ENCODE data around the gene PPM1L. TPM values are rescaled to one million over a fixed set of nuclear protein-coding genes. Genes with fewer than 3 reads are reported as not detected.

Gene PPM1L
- polyA plus RNA-seq, 1 donor (not counting 4 experiments of a cell fraction or from before 2014, with no cell fraction given) = 0.58 TPM

- Histone ChIP-seq H3K9ac (ENCODE audit: control insufficient read depth, extremely low read depth, insufficient read depth, low read length) (no peak overlapping the region), H3K79me2 (ENCODE audit: control insufficient read depth, insufficient read depth, low read length) (no peaks in the 10 kb centered on the region), H4K20me1 (ENCODE audit: control insufficient read depth, extremely low read depth, insufficient read depth, low read length) (no peaks in the 10 kb centered on the region), H3K27me3 (ENCODE audit: control insufficient read depth, extremely low read depth, insufficient read depth, low read length) (no peaks in the 10 kb centered on the region), H3K9me3 (ENCODE audit: control insufficient read depth, low read depth, low read length) (no peaks in the 10 kb centered on the region), H2AFZ (ENCODE audit: control insufficient read depth, low read length) (no peak overlapping the region), H3K9me1 (ENCODE audit: control insufficient read depth, extremely low read depth, insufficient read depth, low read length) (no peaks in the 10 kb centered on the region), H3K4me1 (ENCODE audit: control insufficient read depth, extremely low read depth, insufficient read depth, low read length) (no peaks in the 10 kb centered on the region), H3K4me2 (ENCODE audit: control insufficient read depth, extremely low read depth, insufficient read depth, low read depth, low read length) (no peak overlapping the region), H3K4me3 (ENCODE audit: control insufficient read depth in 2 of 3, extremely low read depth in 1 of 3, insufficient read depth in 2 of 3, low read depth in 1 of 3, low read length in 3 of 3) (no peak overlapping the region), H3K27ac (ENCODE audit: control insufficient read depth, insufficient read depth, low read length) (no peak overlapping the region), H3K36me3 (ENCODE audit: control insufficient read depth in 2 of 2, extremely low read depth in 1 of 2, insufficient read depth in 2 of 2, low read length in 2 of 2) (no peaks in the 10 kb centered on the region)
- dilution Hi-C loops (cut with MboI; ENCODE audit: extremely low pct_ligation_motif_present, low sequenced_read_pairs) = no loop called here
- DNase-seq (ENCODE audit: low read depth, low spot score) (no peak), FAIRE-seq (no peak)
- TF ChIP-seq, protein P1, sequence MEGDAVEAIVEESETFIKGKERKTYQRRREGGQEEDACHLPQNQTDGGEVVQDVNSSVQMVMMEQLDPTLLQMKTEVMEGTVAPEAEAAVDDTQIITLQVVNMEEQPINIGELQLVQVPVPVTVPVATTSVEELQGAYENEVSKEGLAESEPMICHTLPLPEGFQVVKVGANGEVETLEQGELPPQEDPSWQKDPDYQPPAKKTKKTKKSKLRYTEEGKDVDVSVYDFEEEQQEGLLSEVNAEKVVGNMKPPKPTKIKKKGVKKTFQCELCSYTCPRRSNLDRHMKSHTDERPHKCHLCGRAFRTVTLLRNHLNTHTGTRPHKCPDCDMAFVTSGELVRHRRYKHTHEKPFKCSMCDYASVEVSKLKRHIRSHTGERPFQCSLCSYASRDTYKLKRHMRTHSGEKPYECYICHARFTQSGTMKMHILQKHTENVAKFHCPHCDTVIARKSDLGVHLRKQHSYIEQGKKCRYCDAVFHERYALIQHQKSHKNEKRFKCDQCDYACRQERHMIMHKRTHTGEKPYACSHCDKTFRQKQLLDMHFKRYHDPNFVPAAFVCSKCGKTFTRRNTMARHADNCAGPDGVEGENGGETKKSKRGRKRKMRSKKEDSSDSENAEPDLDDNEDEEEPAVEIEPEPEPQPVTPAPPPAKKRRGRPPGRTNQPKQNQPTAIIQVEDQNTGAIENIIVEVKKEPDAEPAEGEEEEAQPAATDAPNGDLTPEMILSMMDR (optimal IDR thresholded peaks at IDR 0.05 in 1 of 3, IDR thresholded peaks at IDR 0.05 in 1 of 3, conservative IDR thresholded peaks at IDR 0.05 in 1 of 3; ENCODE audit: extremely low read depth in 1 of 3, insufficient read depth in 2 of 3, low read length in 3 of 3) = no peak
- TF ChIP-seq EZH2 (IDR thresholded peaks at IDR 0.05; ENCODE audit: low read length) = no peak
These were observed 286.0 kb downstream of the PPM1L start for GRCh38 chr3:161042023-161042501.

- no peak overlapping the region for H3K4me2 ChIP-seq (ENCODE audit: control insufficient read depth, extremely low read depth, insufficient read depth, low read depth, low read length)
- H3K4me1 ChIP-seq (ENCODE audit: control insufficient read depth, extremely low read depth, insufficient read depth, low read length) = no peaks in the 10 kb centered on the region
- no peaks in the 10 kb centered on the region for H4K20me1 ChIP-seq (ENCODE audit: control insufficient read depth, extremely low read depth, insufficient read depth, low read length)
- no peaks in the 10 kb centered on the region for H3K79me2 ChIP-seq (ENCODE audit: control insufficient read depth, insufficient read depth, low read length)
- H3K9me3 ChIP-seq (ENCODE audit: control insufficient read depth, low read depth, low read length) = no peaks in the 10 kb centered on the region
- FAIRE-seq = no peak
- TF ChIP-seq EZH2 (IDR thresholded peaks at IDR 0.05; ENCODE audit: low read length) = no peak
- TF ChIP-seq, protein P1 (optimal IDR thresholded peaks at IDR 0.05 in 1 of 3, IDR thresholded peaks at IDR 0.05 in 1 of 3, conservative IDR thresholded peaks at IDR 0.05 in 1 of 3; ENCODE audit: extremely low read depth in 1 of 3, insufficient read depth in 2 of 3, low read length in 3 of 3) = no peak
- no peak for DNase-seq (ENCODE audit: low read depth, low spot score)
- no peaks in the 10 kb centered on the region for H3K9me1 ChIP-seq (ENCODE audit: control insufficient read depth, extremely low read depth, insufficient read depth, low read length)
- H3K27me3 ChIP-seq (ENCODE audit: control insufficient read depth, extremely low read depth, insufficient read depth, low read length) = no peaks in the 10 kb centered on the region
- no peaks in the 10 kb centered on the region for H3K36me3 ChIP-seq (ENCODE audit: control insufficient read depth in 2 of 2, extremely low read depth in 1 of 2, insufficient read depth in 2 of 2, low read length in 2 of 2)
- no peak overlapping the region for H3K4me3 ChIP-seq (ENCODE audit: control insufficient read depth in 2 of 3, extremely low read depth in 1 of 3, insufficient read depth in 2 of 3, low read depth in 1 of 3, low read length in 3 of 3)
- no peak overlapping the region for H3K9ac ChIP-seq (ENCODE audit: control insufficient read depth, extremely low read depth, insufficient read depth, low read length)
- H3K27ac ChIP-seq (ENCODE audit: control insufficient read depth, insufficient read depth, low read length) = no peak overlapping the region
- dilution Hi-C loops (cut with MboI; ENCODE audit: extremely low pct_ligation_motif_present, low sequenced_read_pairs) = no loop called here
- H2AFZ ChIP-seq (ENCODE audit: control insufficient read depth, low read length) = no peak overlapping the region
These were observed 287.5 kb downstream of the PPM1L start for GRCh38 chr3:161043336-161044035.

Measured in keratinocyte (primary cell).